Caco-2 (cell line): Measurements from ENCODE around the gene CLDN24. TPM values are rescaled to one million over a fixed set of nuclear protein-coding genes. Genes with fewer than 3 reads are reported as not detected.

Source experiments
- BruUV-seq: library from RNA; stranded (reverse); fragments of 400-500 nt; replicated peaks from 2 replicates; lab custom pipeline; 2021; lab: Mats Ljungman, UMichigan
- CTCF ChIA-PET: fragments of 300-600 bp; sonication (Branson Sonifier 250); formaldehyde crosslinking; loops from one replicate; lab custom pipeline; 2022; ENCODE audit warnings: antibody characterized with exemption; lab: Charles Lee
- POLR2A ChIA-PET: fragments of 300-600 bp; sonication (Branson Sonifier 250); formaldehyde crosslinking; loops from one replicate; lab custom pipeline; 2022; ENCODE audit warnings: antibody characterized with exemption; lab: Charles Lee
- DNase-seq, 2 experiments: peaks; one replicate each; pipeline versions ENCODE4 v3.0.0 to v3.0.0-alpha.2; 2020 to 2022
- H3K27me3 ChIP-seq: replicated peaks from 2 replicates; pipeline ENCODE4 v1.6.0; 2011; ENCODE audit warnings: low read length; ENCODE audit not compliant: control insufficient read depth, insufficient read depth
- H3K36me3 ChIP-seq: 2 replicates; pipeline ENCODE4 v1.5.1; 2011; ENCODE audit warnings: low read length; ENCODE audit not compliant: control insufficient read depth, insufficient read depth
- H3K4me1 ChIP-seq: fragments of 250-450 bp; sonication (Bioruptor Pico); 2 replicates; pipeline ENCODE4 v1.5.1; 2020; ENCODE audit warnings: mild to moderate bottlenecking
- H3K4me3 ChIP-seq: 2 replicates; pipeline ENCODE4 v1.5.1; 2011; ENCODE audit warnings: low read depth, mild to moderate bottlenecking, control low read depth, low read length
- H3K9me3 ChIP-seq: fragments of 250-450 bp; sonication (Bioruptor Pico); 2 replicates; pipeline ENCODE4 v1.5.1; 2020; ENCODE audit warnings: mild to moderate bottlenecking, moderate library complexity
- H3K27ac Mint-ChIP-seq: one replicate; pipeline ENCODE4 v1.8.0; 2022; ENCODE audit warnings: mixed read lengths; ENCODE audit not compliant: unreplicated experiment
- H3K27me3 Mint-ChIP-seq: one replicate; pipeline ENCODE4 v1.8.0; 2022; ENCODE audit warnings: mixed read lengths; ENCODE audit not compliant: insufficient read depth, unreplicated experiment
- H3K36me3 Mint-ChIP-seq: one replicate; pipeline ENCODE4 v1.8.0; 2022; ENCODE audit warnings: mild to moderate bottlenecking, mixed read lengths; ENCODE audit not compliant: insufficient read depth, unreplicated experiment
- H3K4me1 Mint-ChIP-seq: one replicate; pipeline ENCODE4 v1.8.0; 2022; ENCODE audit warnings: low read depth, mixed read lengths; ENCODE audit not compliant: unreplicated experiment
- H3K4me3 Mint-ChIP-seq: one replicate; pipeline ENCODE4 v1.8.0; 2022; ENCODE audit warnings: mild to moderate bottlenecking, moderate library complexity, mixed read lengths; ENCODE audit not compliant: unreplicated experiment
- H3K9me3 Mint-ChIP-seq: one replicate; pipeline ENCODE4 v1.8.0; 2022; ENCODE audit warnings: mixed read lengths; ENCODE audit not compliant: unreplicated experiment
- intact Hi-C: fragments of 100-400 bp; cut with micrococcal nuclease; formaldehyde crosslinking; loops from one replicate; pipeline ENCODE4 v1.10.0; 2022; ENCODE audit not compliant: unreplicated experiment
- total RNA-seq: library from RNA; stranded (reverse); gene quantifications from 2 replicates; pipeline ENCODE4 v1.2.3, GENCODE V29; 2022
- TF ChIP-seq, protein P1 (sequence below), 2 experiments: fragments of 200-600 bp in 1 of 2; IDR thresholded peaks; 1 replicate in 1 of 2; 2 replicates in 1 of 2; pipeline versions ENCODE4 v1.5.1 to v1.8.0; 2011 to 2022; ENCODE audit warnings: antibody characterized with exemption in 1 of 2, control low read depth in 1 of 2, inconsistent platforms in 1 of 2, low read depth in 1 of 2, low read length in 1 of 2, mild to moderate bottlenecking in 1 of 2, moderate library complexity in 1 of 2; ENCODE audit not compliant: insufficient read depth in 1 of 2, severe bottlenecking in 1 of 2, unreplicated experiment in 1 of 2

Gene CLDN24
- total RNA-seq, 1 experiment from 2014 or later: not detected

DNA sequence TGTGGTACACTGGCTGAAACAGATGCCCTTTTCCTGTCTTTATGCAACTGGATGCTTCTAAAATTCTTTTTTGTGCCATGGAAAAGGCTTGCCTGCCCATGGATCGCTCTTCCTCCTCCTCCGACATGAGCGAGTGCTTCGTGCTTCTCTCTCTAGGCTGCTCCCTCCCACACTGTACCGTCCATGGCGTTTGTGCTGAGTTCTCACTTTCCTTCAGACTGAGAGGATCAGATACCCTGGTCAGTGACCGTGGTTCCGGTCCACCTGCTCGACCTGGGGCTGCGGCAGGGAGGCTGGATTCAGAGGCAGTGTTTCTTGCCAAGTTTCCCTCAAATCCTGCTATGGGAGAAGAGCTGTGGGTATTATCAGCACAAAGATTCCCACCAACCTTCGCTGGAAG, 10.2 kb upstream of the CLDN24 start:
- H3K27ac Mint-ChIP-seq: no peak overlapping the region
- Histone ChIP-seq H3K27me3 (no peaks in the 10 kb centered on the region), H3K36me3 (no peaks in the 10 kb centered on the region), H3K4me3 (no peak overlapping the region), H3K9me3 (no peaks in the 10 kb centered on the region; the same call in 1 of the 2 replicates), H3K4me1 (peaks cover 22% of the 10 kb centered on the region; the same call in 1 of the 2 replicates)
- peaks cover 18% of the 10 kb centered on the region for H3K36me3 Mint-ChIP-seq
- intact Hi-C loops: no loop called here
- H3K4me3 Mint-ChIP-seq: no peak overlapping the region
- CTCF ChIA-PET: no interaction called here
- peaks cover 15% of the 10 kb centered on the region for H3K9me3 Mint-ChIP-seq
- POLR2A ChIA-PET: no interaction called here
- H3K27me3 Mint-ChIP-seq: no peaks in the 10 kb centered on the region
- no peak for DNase-seq
- TF ChIP-seq, protein P1, sequence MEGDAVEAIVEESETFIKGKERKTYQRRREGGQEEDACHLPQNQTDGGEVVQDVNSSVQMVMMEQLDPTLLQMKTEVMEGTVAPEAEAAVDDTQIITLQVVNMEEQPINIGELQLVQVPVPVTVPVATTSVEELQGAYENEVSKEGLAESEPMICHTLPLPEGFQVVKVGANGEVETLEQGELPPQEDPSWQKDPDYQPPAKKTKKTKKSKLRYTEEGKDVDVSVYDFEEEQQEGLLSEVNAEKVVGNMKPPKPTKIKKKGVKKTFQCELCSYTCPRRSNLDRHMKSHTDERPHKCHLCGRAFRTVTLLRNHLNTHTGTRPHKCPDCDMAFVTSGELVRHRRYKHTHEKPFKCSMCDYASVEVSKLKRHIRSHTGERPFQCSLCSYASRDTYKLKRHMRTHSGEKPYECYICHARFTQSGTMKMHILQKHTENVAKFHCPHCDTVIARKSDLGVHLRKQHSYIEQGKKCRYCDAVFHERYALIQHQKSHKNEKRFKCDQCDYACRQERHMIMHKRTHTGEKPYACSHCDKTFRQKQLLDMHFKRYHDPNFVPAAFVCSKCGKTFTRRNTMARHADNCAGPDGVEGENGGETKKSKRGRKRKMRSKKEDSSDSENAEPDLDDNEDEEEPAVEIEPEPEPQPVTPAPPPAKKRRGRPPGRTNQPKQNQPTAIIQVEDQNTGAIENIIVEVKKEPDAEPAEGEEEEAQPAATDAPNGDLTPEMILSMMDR (IDR thresholded peaks at IDR 0.05; ENCODE audit: insufficient read depth in 1 of 2, low read depth in 1 of 2, low read length in 1 of 2, severe bottlenecking in 1 of 2, unreplicated experiment in 1 of 2): no peak
- BruUV-seq: no TSS peak
- peaks cover 20% of the 10 kb centered on the region for H3K4me1 Mint-ChIP-seq

- peaks cover 34% of the 10 kb centered on the region for H3K36me3 Mint-ChIP-seq
- POLR2A ChIA-PET: no interaction called here
- no peak for DNase-seq
- Histone ChIP-seq H3K27me3 (no peaks in the 10 kb centered on the region), H3K9me3 (peaks cover 5% of the 10 kb centered on the region; the same call in 1 of the 2 replicates), H3K36me3 (no peaks in the 10 kb centered on the region), H3K4me3 (no peak overlapping the region), H3K4me1 (peaks cover 22% of the 10 kb centered on the region; the same call in 1 of the 2 replicates)
- no peak overlapping the region for H3K4me3 Mint-ChIP-seq
- no peak overlapping the region for H3K27ac Mint-ChIP-seq
- H3K4me1 Mint-ChIP-seq: peaks cover 20% of the 10 kb centered on the region
- intact Hi-C loops: no loop called here
- H3K27me3 Mint-ChIP-seq: no peaks in the 10 kb centered on the region
- TF ChIP-seq, protein P1 (IDR thresholded peaks at IDR 0.05; ENCODE audit: insufficient read depth in 1 of 2, low read depth in 1 of 2, low read length in 1 of 2, severe bottlenecking in 1 of 2, unreplicated experiment in 1 of 2): no peak
- CTCF ChIA-PET: no interaction called here
- peaks cover 15% of the 10 kb centered on the region for H3K9me3 Mint-ChIP-seq
- BruUV-seq: no TSS peak
Measured at GRCh38 chr4:183330841-183331240, 8.6 kb upstream of the CLDN24 start.

- intact Hi-C loops: loop anchor here (5.0 kb wide), 1 partner anchor 77 kb away; no protein-coding TSS in a partner anchor
Measured at GRCh38 chr4:183329954-183330742, 7.9 kb upstream of the CLDN24 start.

More at GRCh38 chr4:183329954-183330742, 7.9 kb upstream of the CLDN24 start:
- no TSS peak for BruUV-seq
- H3K27me3 ChIP-seq: no peaks in the 10 kb centered on the region
- DNase-seq: no peak
- Mint-ChIP-seq H3K4me3 (no peak overlapping the region), H3K9me3 (peaks cover 15% of the 10 kb centered on the region), H3K4me1 (peaks cover 20% of the 10 kb centered on the region), H3K27ac (no peak overlapping the region), H3K27me3 (no peaks in the 10 kb centered on the region), H3K36me3 (peaks cover 38% of the 10 kb centered on the region)
- no peaks in the 10 kb centered on the region for H3K36me3 ChIP-seq
- TF ChIP-seq, protein P1 (IDR thresholded peaks at IDR 0.05; ENCODE audit: insufficient read depth in 1 of 2, low read depth in 1 of 2, low read length in 1 of 2, severe bottlenecking in 1 of 2, unreplicated experiment in 1 of 2): no peak
- peaks cover 8% of the 10 kb centered on the region; the same call in 1 of the 2 replicates for H3K9me3 ChIP-seq
- ChIA-PET CTCF (no interaction called here), POLR2A (no interaction called here)
- H3K4me1 ChIP-seq: peaks cover 15% of the 10 kb centered on the region; the same call in 1 of the 2 replicates
- H3K4me3 ChIP-seq: no peak overlapping the region
